ENCODE data around the gene DYSF.

DNA sequence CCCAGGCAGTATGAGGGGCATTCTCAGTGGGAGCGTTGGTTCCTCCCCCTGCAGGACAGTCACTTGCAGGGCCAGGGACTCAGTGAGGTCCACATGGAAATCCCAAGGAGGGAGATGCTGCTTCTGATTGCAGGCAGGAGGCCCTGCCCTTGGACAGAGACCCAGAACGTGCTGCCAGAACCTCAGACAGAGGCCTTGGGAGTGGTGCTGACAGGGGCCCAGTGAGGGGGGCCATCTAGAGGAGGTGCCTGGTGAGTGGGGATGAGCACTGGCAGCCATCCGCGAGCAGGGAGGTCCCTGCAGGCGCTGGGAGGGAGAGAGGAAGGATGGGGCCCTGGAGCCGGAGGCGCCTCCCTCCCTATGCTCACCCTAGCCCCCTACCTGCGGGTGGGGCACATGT is 133.1 kb downstream of the DYSF start:
- no peak for TF ChIP-seq POLR2AphosphoS5 (IDR thresholded peaks at IDR 0.05; ENCODE audit: low read depth, low read length)
- no peak for TF ChIP-seq POLR2A (IDR thresholded peaks at IDR 0.05; ENCODE audit: low read depth, low read length)
